Activated effector memory CD4-positive, alpha-beta T cell treated with anti-CD3 and anti-CD28 coated beads, Interleukin-2, amount 50 U/mL, for 16 hours (primary cell): ENCODE data around the gene POLR1A.
A peak's percentile ranks its signal among the peaks of the same experiment; 100 is the strongest.
"Not testable (repeated sequence)": the region's sequence is repeated elsewhere in the genome, so short reads cannot be mapped to it uniquely, and the experiment has no call there.

ENCODE experiments used
- DNase-seq: peaks from one replicate; pipeline ENCODE4 v3.0.0-alpha.2; 2020

The POLR1A gene

GRCh38 chr2:85995648-85996529, 109.8 kb downstream of the POLR1A start:
- peak; percentile 52 for DNase-seq

GRCh38 chr2:85994897-85995647, 110.6 kb downstream of the POLR1A start:
- DNase-seq, result peak; percentile 41

- no peak for DNase-seq
Observed at GRCh38 chr2:85994421-85994777, 111.3 kb downstream of the POLR1A start.

GRCh38 chr2:85992611-85993010, 113.1 kb downstream of the POLR1A start:
- DNase-seq, result no peak

GRCh38 chr2:85992053-85992452, 113.6 kb downstream of the POLR1A start:
- DNase-seq, result not testable (repeated sequence)

- DNase-seq, result no peak
Observed at GRCh38 chr2:85990084-85990483, 115.6 kb downstream of the POLR1A start.

GRCh38 chr2:85989288-85989865, 116.3 kb downstream of the POLR1A start:
- DNase-seq, result no peak

GRCh38 chr2:85988914-85989270, 116.8 kb downstream of the POLR1A start:
- peak; percentile 51 for DNase-seq

GRCh38 chr2:85988175-85988913, 117.3 kb downstream of the POLR1A start:
- DNase-seq, result peak; percentile 48

- DNase-seq, result no peak
Observed at GRCh38 chr2:85987266-85988174, 118.2 kb downstream of the POLR1A start.

GRCh38 chr2:85986121-85986520, 119.6 kb downstream of the POLR1A start:
- peak; percentile 50 for DNase-seq

GRCh38 chr2:85984788-85985187, 120.9 kb downstream of the POLR1A start:
- DNase-seq, result no peak

- no peak for DNase-seq
Observed at GRCh38 chr2:85983766-85984165, 121.9 kb downstream of the POLR1A start.

GRCh38 chr2:85981579-85982247, 124.0 kb downstream of the POLR1A start:
- DNase-seq, result no peak

- DNase-seq, result no peak
Observed at GRCh38 chr2:85978883-85979780, 126.6 kb downstream of the POLR1A start.

- DNase-seq, result peak; percentile 53
Observed at GRCh38 chr2:85976106-85976920, 129.4 kb downstream of the POLR1A start.

- no peak for DNase-seq
Observed at GRCh38 chr2:85975581-85975980, 130.1 kb downstream of the POLR1A start.

GRCh38 chr2:85974390-85974789, 131.3 kb downstream of the POLR1A start:
- no peak for DNase-seq

- no peak for DNase-seq
Observed at GRCh38 chr2:85972355-85972754, 133.3 kb downstream of the POLR1A start.
